NCI-H1694 (cell line): ENCODE data around the gene CDK9.
"Not testable (repeated sequence)": the region's sequence is repeated elsewhere in the genome, so short reads cannot be mapped to it uniquely, and the experiment has no call there.

ENCODE experiments used
- DNase-seq: peaks from one replicate; lab custom pipeline; 2025; lab: John Stamatoyannopoulos, UW

Gene CDK9

GRCh38 chr9:127785933-127786772 lies at the start of gene CDK9:
CDK9 (plus strand) TSS chr9:127786034; CDS start chr9:127786149, 115 bp downstream.
- peak; percentile 19 for DNase-seq

- DNase-seq: no peak
These were observed 47.2 kb upstream of the CDK9 start for GRCh38 chr9:127738666-127739065.

GRCh38 chr9:127739614-127740330 lies 46.1 kb upstream of the CDK9 start:
- DNase-seq: no peak

- DNase-seq: no peak
These were observed 43.9 kb upstream of the CDK9 start for GRCh38 chr9:127741831-127742434.

GRCh38 chr9:127742435-127743088 lies 43.3 kb upstream of the CDK9 start:
- peak; percentile 65 for DNase-seq

- DNase-seq: no peak
These were observed 41.3 kb upstream of the CDK9 start for GRCh38 chr9:127744398-127745110.

GRCh38 chr9:127746959-127747569 lies 38.8 kb upstream of the CDK9 start:
- no peak for DNase-seq

- DNase-seq: no peak
These were observed 36.6 kb upstream of the CDK9 start for GRCh38 chr9:127749090-127749787.

GRCh38 chr9:127751269-127752054 lies 34.4 kb upstream of the CDK9 start:
- DNase-seq: no peak

GRCh38 chr9:127753148-127753547 lies 32.7 kb upstream of the CDK9 start:
- DNase-seq: no peak

- DNase-seq: no peak
These were observed 32.2 kb upstream of the CDK9 start for GRCh38 chr9:127753622-127754021.

GRCh38 chr9:127754099-127755060 lies 31.5 kb upstream of the CDK9 start:
- DNase-seq: no peak

GRCh38 chr9:127755061-127756060 lies 30.5 kb upstream of the CDK9 start:
- peak; percentile 43 for DNase-seq

GRCh38 chr9:127756233-127756632 lies 29.6 kb upstream of the CDK9 start:
- DNase-seq: no peak

GRCh38 chr9:127756776-127757175 lies 29.1 kb upstream of the CDK9 start:
- DNase-seq: not testable (repeated sequence)

GRCh38 chr9:127758843-127759242 lies 27.0 kb upstream of the CDK9 start:
- no peak for DNase-seq

- no peak for DNase-seq
These were observed 24.8 kb upstream of the CDK9 start for GRCh38 chr9:127761061-127761460.
